CD4-positive, alpha-beta memory T cell (primary cell): ENCODE measurements around the gene CENPV. TPM values are rescaled to one million over a fixed set of nuclear protein-coding genes. Genes with fewer than 3 reads are reported as not detected.
A peak's percentile ranks its signal among the peaks of the same experiment; 100 is the strongest.

Source experiments
- CTCF ChIA-PET: fragments of 350-600 bp; sonication (Branson Sonifier 250); formaldehyde crosslinking; loops from one replicate; lab custom pipeline; 2021; ENCODE audit warnings: inconsistent platforms; ENCODE audit not compliant: partially characterized antibody; lab: Charles Lee
- POLR2A ChIA-PET: fragments of 350-600 bp; sonication (Branson Sonifier 250); formaldehyde crosslinking; loops from one replicate; lab custom pipeline; 2021; ENCODE audit not compliant: partially characterized antibody; lab: Charles Lee
- DNase-seq, 5 donors: peaks; one replicate each; pipeline versions ENCODE4 v3.0.0 to v3.0.0-alpha.2; 2020 to 2022; ENCODE audit warnings: mixed read lengths in 1 of 5
- H3K27ac ChIP-seq: one replicate; pipeline ENCODE4 v1.7.0; 2013; ENCODE audit warnings: low read depth, low read length
- H3K27me3 ChIP-seq: 2 replicates; pipeline ENCODE4 v1.7.0; 2013; ENCODE audit warnings: mild to moderate bottlenecking, low read length, moderate library complexity; ENCODE audit not compliant: insufficient read depth
- H3K36me3 ChIP-seq: 2 replicates; pipeline ENCODE4 v1.7.0; 2013; ENCODE audit warnings: mild to moderate bottlenecking, low read length, moderate library complexity; ENCODE audit not compliant: insufficient read depth
- H3K4me1 ChIP-seq: 2 replicates; pipeline ENCODE4 v1.7.0; 2013; ENCODE audit warnings: mild to moderate bottlenecking, low read length, moderate library complexity; ENCODE audit not compliant: insufficient read depth
- H3K4me3 ChIP-seq, 2 donors: one replicate each; pipeline ENCODE4 v1.7.0; 2013; ENCODE audit warnings: low read length in 2 of 2, mild to moderate bottlenecking in 1 of 2
- H3K9me3 ChIP-seq, 2 donors: one replicate each; pipeline ENCODE4 v1.7.0; 2013; ENCODE audit warnings: low read length in 2 of 2, control low read depth in 1 of 2; ENCODE audit not compliant: control insufficient read depth in 1 of 2
- H3K27ac Mint-ChIP-seq, 7 donors: one replicate each; pipeline ENCODE4 v1.8.0; 2020 to 2021; ENCODE audit warnings: mixed read lengths in 7 of 7, mild to moderate bottlenecking in 6 of 7, inconsistent platforms in 3 of 7, moderate library complexity in 3 of 7
- H3K27me3 Mint-ChIP-seq, 2 donors: one replicate each; pipeline ENCODE4 v1.8.0; 2020 to 2021; ENCODE audit warnings: mixed read lengths in 2 of 2
- H3K36me3 Mint-ChIP-seq, 2 donors: one replicate each; pipeline ENCODE4 v1.8.0; 2020 to 2021; ENCODE audit warnings: mixed read lengths in 2 of 2, inconsistent platforms in 1 of 2, mild to moderate bottlenecking in 1 of 2
- H3K4me1 Mint-ChIP-seq, 4 donors: one replicate each; pipeline ENCODE4 v1.8.0; 2020 to 2021; ENCODE audit warnings: mixed read lengths in 4 of 4, mild to moderate bottlenecking in 1 of 4
- H3K4me3 Mint-ChIP-seq, 8 donors: one replicate each; pipeline ENCODE4 v1.8.0; 2020 to 2021; ENCODE audit warnings: mixed read lengths in 8 of 8, mild to moderate bottlenecking in 7 of 8, moderate library complexity in 6 of 8, inconsistent platforms in 3 of 8
- H3K9me3 Mint-ChIP-seq, 8 donors: one replicate each; pipeline ENCODE4 v1.8.0; 2020 to 2021; ENCODE audit warnings: mixed read lengths in 8 of 8, mild to moderate bottlenecking in 5 of 8, inconsistent platforms in 3 of 8, moderate library complexity in 1 of 8
- intact Hi-C: fragments of 100-400 bp; cut with micrococcal nuclease; formaldehyde crosslinking; loops from one replicate; pipeline ENCODE4 v1.15.1; 2023
- polyA plus RNA-seq, 2 donors: library from polyadenylated mRNA; unstranded; fragments of 300-500 nt; fragmentation: Illumina TruSeq; gene quantifications; one replicate each; pipeline ENCODE4 v1.2.3, GENCODE V29; 2021
- total RNA-seq, 2 experiments: library from RNA; stranded (reverse); gene quantifications; one replicate each; pipeline ENCODE4 v1.2.3, GENCODE V29; 2021

CENPV gene
- total and polyA plus RNA-seq, 4 experiments from 2014 or later: 8.4 to 18.1 (median 10.0) TPM

DNA sequence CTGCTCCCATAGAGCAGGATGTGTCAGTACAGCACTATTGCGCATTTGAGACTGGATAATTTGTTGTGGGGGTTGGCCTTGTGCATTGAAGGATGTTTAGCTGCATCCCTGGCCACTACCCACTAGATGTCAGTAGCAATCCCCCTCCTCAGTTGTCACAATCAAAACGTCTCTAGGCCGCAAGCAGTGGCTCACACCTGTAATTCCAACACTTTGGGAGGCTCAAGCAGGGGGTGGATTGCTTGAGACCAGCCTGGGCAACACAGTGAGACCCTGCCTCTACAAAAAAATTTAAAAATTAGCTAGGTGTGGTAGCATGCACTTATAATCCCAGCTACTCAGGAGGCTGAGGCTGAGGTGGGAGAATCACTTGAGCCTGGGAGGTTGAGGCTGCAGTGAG is 48.4 kb downstream of the CENPV start:
- H3K9me3 ChIP-seq: no peaks in the 10 kb centered on the region
- POLR2A ChIA-PET: interaction anchor here (0.8 kb wide), 2 partner anchors 18 to 22 kb away, joined by 3 read pairs; no protein-coding TSS in a partner anchor
- H3K36me3 ChIP-seq: peaks cover 3% of the 10 kb centered on the region
- peak in 1 of 5 donors; percentile 17 for DNase-seq
- H3K27ac ChIP-seq: no peak overlapping the region
- CTCF ChIA-PET: interaction anchor here (0.6 to 4.1 kb wide), 7 partner anchors 9 to 84 kb away, joined by 3 to 23 read pairs (median 7); no protein-coding TSS in a partner anchor
- no peaks in the 10 kb centered on the region for H3K27me3 ChIP-seq
- peaks cover 20 to 27% of the 10 kb centered on the region in 2 donors for H3K36me3 Mint-ChIP-seq
- intact Hi-C loops: no loop called here
- no peak overlapping the region for H3K4me3 ChIP-seq
- no peaks in the 10 kb centered on the region for H3K27me3 Mint-ChIP-seq
- H3K9me3 Mint-ChIP-seq: no peaks in the 10 kb centered on the region
- no peaks in the 10 kb centered on the region for H3K4me1 ChIP-seq
- no peak overlapping the region for H3K4me3 Mint-ChIP-seq
- H3K27ac Mint-ChIP-seq: peak overlapping the region in 1 of 7 donors; percentile 24
- peaks cover 0 to 3% (median 2%) of the 10 kb centered on the region in 4 donors for H3K4me1 Mint-ChIP-seq

DNA sequence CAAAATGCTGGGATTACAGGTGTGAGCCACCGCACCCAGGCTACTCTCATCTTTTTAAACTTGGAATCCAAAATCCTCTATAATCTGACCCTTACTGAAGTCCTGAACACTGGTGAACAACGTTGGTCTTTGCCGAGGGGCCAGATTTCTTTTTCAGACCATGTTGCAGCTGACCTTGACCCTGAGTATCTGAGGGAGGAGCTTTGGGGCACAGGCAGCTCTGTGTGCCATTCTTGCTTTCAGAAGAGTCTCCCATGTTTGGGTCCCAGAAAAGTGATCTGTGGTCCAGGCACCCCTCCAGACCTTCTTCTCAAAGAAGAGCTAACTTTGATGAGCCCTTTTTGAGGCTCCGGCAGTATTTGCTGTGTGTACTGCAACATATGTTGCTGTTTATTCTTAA is 50.4 kb downstream of the CENPV start:
- ChIA-PET POLR2A (interaction anchor here (1.0 to 1.2 kb wide), 2 partner anchors 17 to 86 kb away, joined by 3 to 4 read pairs; partner anchors contain the start of gene PIGL), CTCF (interaction anchor here (1.0 to 4.1 kb wide), 6 partner anchors 13 to 61 kb away, joined by 3 to 23 read pairs (median 6); no protein-coding TSS in a partner anchor)
- peaks cover 9% of the 10 kb centered on the region for H3K4me1 ChIP-seq
- H3K36me3 ChIP-seq: peaks cover 4% of the 10 kb centered on the region
- H3K27ac ChIP-seq: no peak overlapping the region
- no peaks in the 10 kb centered on the region for H3K9me3 ChIP-seq
- Mint-ChIP-seq H3K27me3 (no peaks in the 10 kb centered on the region), H3K9me3 (no peaks in the 10 kb centered on the region), H3K36me3 (peaks cover 20 to 27% of the 10 kb centered on the region in 2 donors), H3K4me1 (peaks cover 8 to 16% (median 10%) of the 10 kb centered on the region in 4 donors), H3K4me3 (no peak overlapping the region), H3K27ac (peak overlapping the region in 1 of 7 donors; percentile 13)
- DNase-seq: no peak
- intact Hi-C loops: no loop called here
- H3K4me3 ChIP-seq: no peak overlapping the region
- no peaks in the 10 kb centered on the region for H3K27me3 ChIP-seq

DNA sequence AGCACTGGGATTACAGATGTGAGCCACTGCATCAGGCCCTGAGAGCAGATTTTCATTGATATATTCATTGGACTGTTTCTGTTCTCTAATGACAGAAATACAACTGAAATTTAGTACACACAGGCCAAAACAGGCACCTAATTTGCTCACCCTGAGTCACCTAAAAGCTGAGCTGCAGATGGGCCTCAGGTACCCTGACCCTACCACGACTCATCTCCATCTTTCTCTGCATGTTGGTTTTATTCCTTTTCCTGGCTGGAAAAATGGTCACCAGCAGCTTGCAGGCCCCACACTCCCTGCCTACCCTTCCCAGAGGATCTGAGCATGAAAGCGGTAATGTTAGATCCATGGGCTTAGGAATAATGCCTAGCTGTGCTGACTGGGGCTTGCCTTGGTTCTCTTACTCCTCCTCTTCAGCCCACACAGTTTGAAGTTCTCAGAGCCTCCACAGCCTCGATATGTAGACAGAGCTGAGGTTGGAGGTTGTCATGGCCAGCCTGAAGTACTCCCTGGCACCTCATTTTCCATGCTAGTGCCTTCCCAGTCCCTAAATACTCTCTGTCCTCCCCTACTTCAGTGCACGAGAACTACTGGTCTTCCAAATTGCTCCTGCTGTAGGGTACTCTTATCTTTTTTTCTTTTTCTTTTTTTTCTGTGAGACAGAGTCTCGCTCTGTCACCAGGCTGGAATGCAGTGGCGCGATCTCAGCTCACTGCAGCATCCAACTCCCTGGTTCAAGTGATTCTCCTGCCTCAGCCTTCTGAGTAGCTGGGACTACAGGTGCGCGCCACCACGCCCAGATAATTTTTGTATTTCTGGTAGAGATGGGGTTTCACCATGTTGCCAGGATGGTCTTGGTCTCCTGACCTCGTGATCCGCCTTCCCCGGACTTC is 51.1 kb downstream of the CENPV start:
- Histone ChIP-seq H3K27ac (no peak overlapping the region), H3K9me3 (no peaks in the 10 kb centered on the region), H3K36me3 (peaks cover 4% of the 10 kb centered on the region), H3K4me3 (no peak overlapping the region), H3K27me3 (no peaks in the 10 kb centered on the region), H3K4me1 (peaks cover 15% of the 10 kb centered on the region)
- H3K27ac Mint-ChIP-seq: peak overlapping the region in 3 of 7 donors; percentile 13 to 77 (median 50)
- no peaks in the 10 kb centered on the region for H3K27me3 Mint-ChIP-seq
- H3K4me3 Mint-ChIP-seq: no peak overlapping the region
- no peak for DNase-seq
- intact Hi-C loops: no loop called here
- CTCF ChIA-PET: interaction anchor here (0.8 to 4.1 kb wide), 5 partner anchors 13 to 62 kb away, joined by 3 to 23 read pairs (median 3); no protein-coding TSS in a partner anchor
- H3K9me3 Mint-ChIP-seq: no peaks in the 10 kb centered on the region
- POLR2A ChIA-PET: interaction anchor here (1.0 kb wide), 1 partner anchor 86 kb away, joined by 3 read pairs; the partner anchor contains the start of gene PIGL
- peaks cover 13 to 22% (median 14%) of the 10 kb centered on the region in 4 donors for H3K4me1 Mint-ChIP-seq
- H3K36me3 Mint-ChIP-seq: peaks cover 20 to 23% of the 10 kb centered on the region in 2 donors

DNA sequence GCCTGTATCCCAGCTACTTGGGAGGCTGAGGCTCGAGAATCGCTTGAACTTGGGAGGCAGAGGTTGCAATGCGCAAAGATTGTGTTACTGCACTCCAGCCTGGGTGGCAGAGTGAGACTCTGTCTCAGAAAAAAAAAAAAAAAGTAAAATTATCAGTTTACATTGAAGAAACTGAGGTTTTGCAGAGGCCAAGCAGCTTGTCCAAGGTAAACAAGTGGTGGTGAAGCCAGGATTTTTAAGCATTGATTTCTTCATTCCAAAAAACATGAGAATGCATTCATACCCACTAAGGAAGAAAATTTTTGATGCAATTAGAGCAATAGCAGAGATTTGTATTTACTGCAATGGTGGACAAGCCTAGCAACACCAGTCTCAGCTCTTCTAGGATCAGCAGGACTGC is 52.7 kb downstream of the CENPV start:
- Histone ChIP-seq H3K9me3 (no peaks in the 10 kb centered on the region), H3K27me3 (no peaks in the 10 kb centered on the region), H3K36me3 (peaks cover 4% of the 10 kb centered on the region), H3K4me1 (peaks cover 15% of the 10 kb centered on the region), H3K4me3 (no peak overlapping the region), H3K27ac (no peak overlapping the region)
- ChIA-PET POLR2A (no interaction called here), CTCF (interaction anchor here (0.5 kb wide), 1 partner anchor 688 kb away, joined by 3 read pairs; no protein-coding TSS in a partner anchor)
- H3K4me3 Mint-ChIP-seq: no peak overlapping the region
- H3K4me1 Mint-ChIP-seq: peaks cover 17 to 26% (median 18%) of the 10 kb centered on the region in 4 donors
- H3K9me3 Mint-ChIP-seq: no peaks in the 10 kb centered on the region
- no peak for DNase-seq
- H3K36me3 Mint-ChIP-seq: peaks cover 16 to 20% of the 10 kb centered on the region in 2 donors
- intact Hi-C loops: no loop called here
- H3K27me3 Mint-ChIP-seq: no peaks in the 10 kb centered on the region
- no peak overlapping the region for H3K27ac Mint-ChIP-seq

- Mint-ChIP-seq H3K27ac (peak overlapping the region in 6 of 7 donors; percentile 13 to 86 (median 72)), H3K27me3 (no peaks in the 10 kb centered on the region), H3K36me3 (peaks cover 13 to 14% of the 10 kb centered on the region in 2 donors), H3K4me1 (peaks cover 14 to 31% (median 18%) of the 10 kb centered on the region in 4 donors), H3K4me3 (peak overlapping the region in 5 of 8 donors; percentile 8 to 60 (median 26)), H3K9me3 (no peaks in the 10 kb centered on the region)
- H3K4me3 ChIP-seq: no peak overlapping the region
- CTCF ChIA-PET: interaction anchor here (0.8 to 1.2 kb wide), 3 partner anchors 12 to 14 kb away, joined by 3 to 4 read pairs (median 3); no protein-coding TSS in a partner anchor
- POLR2A ChIA-PET: interaction anchor here (0.8 to 2.1 kb wide), 2 partner anchors 12 to 81 kb away, joined by 3 to 7 read pairs; partner anchors contain the start of gene PIGL
- H3K27ac ChIP-seq: no peak overlapping the region
- H3K4me1 ChIP-seq: peaks cover 15% of the 10 kb centered on the region
- intact Hi-C loops: no loop called here
- no peak for DNase-seq
- H3K9me3 ChIP-seq: no peaks in the 10 kb centered on the region
- H3K36me3 ChIP-seq: peaks cover 4% of the 10 kb centered on the region
- H3K27me3 ChIP-seq: no peaks in the 10 kb centered on the region
Measured at GRCh38 chr17:16298140-16298662, 55.1 kb downstream of the CENPV start.

DNA sequence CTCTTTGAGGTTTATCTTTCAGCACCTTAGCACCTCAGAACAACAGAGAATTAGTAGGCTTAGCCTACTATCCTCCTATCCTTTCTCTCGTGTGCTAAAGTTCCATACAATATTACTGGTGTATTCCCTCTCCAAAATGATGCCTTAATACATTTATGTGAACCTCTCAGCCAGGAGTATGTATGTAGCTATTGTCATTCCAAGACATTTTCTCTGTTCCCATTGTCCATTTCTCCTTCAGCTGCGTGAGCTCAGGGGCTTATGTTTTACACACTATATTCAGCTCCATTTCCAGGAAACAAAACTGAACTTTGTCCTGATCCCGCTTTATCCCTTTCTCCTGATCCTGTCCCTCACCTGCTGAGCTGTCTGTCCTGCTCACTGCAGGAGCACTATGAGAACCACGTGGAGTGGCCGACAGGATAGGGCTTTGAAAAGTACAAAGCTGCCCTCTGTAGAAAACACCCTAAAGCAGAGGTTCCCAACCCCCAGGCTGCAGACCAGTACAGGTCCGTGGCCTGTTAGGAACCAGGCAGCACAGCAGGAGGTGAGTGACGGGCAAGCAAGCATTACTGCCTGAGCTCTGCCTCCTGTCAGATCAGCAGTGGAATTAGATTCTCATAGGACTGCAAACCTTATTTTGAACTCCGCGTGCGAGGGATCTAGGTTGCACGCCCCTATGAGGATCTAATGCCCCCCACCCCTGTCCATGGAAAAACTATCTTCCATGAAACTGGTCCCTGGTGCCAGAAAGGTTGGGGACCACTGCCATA is 55.7 kb downstream of the CENPV start:
- Histone ChIP-seq H3K4me3 (no peak overlapping the region), H3K27me3 (no peaks in the 10 kb centered on the region), H3K36me3 (peaks cover 4% of the 10 kb centered on the region), H3K27ac (no peak overlapping the region), H3K4me1 (peaks cover 15% of the 10 kb centered on the region), H3K9me3 (no peaks in the 10 kb centered on the region)
- no peak overlapping the region for H3K4me3 Mint-ChIP-seq
- peaks cover 10 to 12% of the 10 kb centered on the region in 2 donors for H3K36me3 Mint-ChIP-seq
- POLR2A ChIA-PET: interaction anchor here (2.1 kb wide), 1 partner anchor 11 kb away, joined by 7 read pairs; no protein-coding TSS in a partner anchor
- H3K9me3 Mint-ChIP-seq: no peaks in the 10 kb centered on the region
- DNase-seq: no peak
- intact Hi-C loops: no loop called here
- peaks cover 14 to 32% (median 18%) of the 10 kb centered on the region in 4 donors for H3K4me1 Mint-ChIP-seq
- peak overlapping the region in 3 of 7 donors; percentile 16 to 61 (median 52) for H3K27ac Mint-ChIP-seq
- CTCF ChIA-PET: interaction anchor here (1.2 kb wide), 1 partner anchor 12 kb away, joined by 3 read pairs; no protein-coding TSS in a partner anchor
- H3K27me3 Mint-ChIP-seq: no peaks in the 10 kb centered on the region
